Breast epithelium (tissue), 3 donors: ENCODE data around the gene TFAM.

ENCODE experiments used
- POLR2A ChIP-seq: fragments of 450-650 bp; IDR thresholded peaks from one replicate; pipeline ENCODE4 v1.6.1; 2016; ENCODE audit warnings: antibody characterized with exemption, mild to moderate bottlenecking, moderate library complexity
- TF ChIP-seq, protein P1 (sequence below), 3 donors: fragments of 450-650 bp; IDR thresholded peaks; one replicate each; pipeline ENCODE4 v1.5.1; 2016 to 2017; ENCODE audit warnings: antibody characterized with exemption in 3 of 3, mild to moderate bottlenecking in 3 of 3, moderate library complexity in 3 of 3

DNA sequence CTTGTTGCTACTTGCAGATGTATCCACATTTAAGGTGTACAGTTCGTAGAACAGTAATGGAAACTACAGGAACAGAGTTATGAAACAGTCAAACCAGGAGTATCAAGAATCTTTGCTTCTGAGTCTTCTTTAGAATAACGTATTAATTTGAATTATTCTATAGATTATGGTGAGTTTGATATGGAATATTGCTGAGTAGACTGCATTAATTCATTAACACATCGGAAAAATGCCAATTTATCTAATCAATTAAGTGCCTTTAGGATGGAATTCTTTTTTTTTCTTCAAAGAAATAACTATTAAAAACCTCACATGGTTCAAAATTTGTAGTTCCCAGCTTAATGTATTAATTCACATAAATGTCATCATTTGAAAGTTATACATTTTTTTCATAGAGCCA is 3.8 kb downstream of the TFAM start:
- TF ChIP-seq, protein P1, sequence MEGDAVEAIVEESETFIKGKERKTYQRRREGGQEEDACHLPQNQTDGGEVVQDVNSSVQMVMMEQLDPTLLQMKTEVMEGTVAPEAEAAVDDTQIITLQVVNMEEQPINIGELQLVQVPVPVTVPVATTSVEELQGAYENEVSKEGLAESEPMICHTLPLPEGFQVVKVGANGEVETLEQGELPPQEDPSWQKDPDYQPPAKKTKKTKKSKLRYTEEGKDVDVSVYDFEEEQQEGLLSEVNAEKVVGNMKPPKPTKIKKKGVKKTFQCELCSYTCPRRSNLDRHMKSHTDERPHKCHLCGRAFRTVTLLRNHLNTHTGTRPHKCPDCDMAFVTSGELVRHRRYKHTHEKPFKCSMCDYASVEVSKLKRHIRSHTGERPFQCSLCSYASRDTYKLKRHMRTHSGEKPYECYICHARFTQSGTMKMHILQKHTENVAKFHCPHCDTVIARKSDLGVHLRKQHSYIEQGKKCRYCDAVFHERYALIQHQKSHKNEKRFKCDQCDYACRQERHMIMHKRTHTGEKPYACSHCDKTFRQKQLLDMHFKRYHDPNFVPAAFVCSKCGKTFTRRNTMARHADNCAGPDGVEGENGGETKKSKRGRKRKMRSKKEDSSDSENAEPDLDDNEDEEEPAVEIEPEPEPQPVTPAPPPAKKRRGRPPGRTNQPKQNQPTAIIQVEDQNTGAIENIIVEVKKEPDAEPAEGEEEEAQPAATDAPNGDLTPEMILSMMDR (IDR thresholded peaks at IDR 0.05) = no peak
- TF ChIP-seq POLR2A = no peak
